GM12874 (cell line): ENCODE data around the gene EPHA2.

Experiments used
- TF ChIP-seq, protein P1 (sequence below): IDR thresholded peaks from 2 replicates; pipeline ENCODE4 v1.5.1; 2011; ENCODE audit warnings: low read depth, mild to moderate bottlenecking, control low read depth, low read length, moderate library complexity; ENCODE audit not compliant: insufficient read depth

EPHA2 gene

DNA sequence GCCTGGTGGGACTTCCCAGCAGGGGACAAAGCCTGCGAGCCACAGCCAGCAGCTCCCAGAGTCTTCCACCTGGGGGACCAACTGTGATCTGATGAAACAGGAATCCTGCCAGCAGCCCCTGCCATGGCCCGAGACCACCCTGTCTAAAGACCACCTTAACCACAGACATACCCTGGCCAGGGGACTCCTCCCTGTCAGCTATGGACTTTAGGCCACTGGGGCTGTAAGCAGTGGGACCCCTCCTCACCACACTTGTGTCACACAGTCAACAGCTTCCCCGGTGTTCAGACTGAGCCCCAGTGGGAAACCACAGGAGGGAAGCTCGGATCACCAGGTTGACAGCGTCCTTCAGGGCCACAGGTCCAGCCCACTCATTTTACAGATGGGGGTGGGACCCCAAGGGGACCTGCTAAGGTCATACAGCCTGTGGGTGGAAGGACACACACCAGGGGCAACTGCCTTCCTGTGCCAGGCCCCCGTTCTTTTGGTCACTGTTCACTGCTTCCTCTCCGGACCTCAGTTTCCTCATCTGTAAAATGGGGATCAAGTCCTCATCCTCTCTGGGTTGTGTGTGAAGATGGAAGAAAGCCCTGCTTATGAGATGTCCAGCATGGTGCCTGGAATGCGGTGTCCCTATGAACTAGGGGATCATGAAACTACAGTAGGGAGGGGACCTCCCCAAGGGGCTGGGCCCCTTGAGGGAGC is 11.4 kb downstream of the EPHA2 start:
- TF ChIP-seq, protein P1, sequence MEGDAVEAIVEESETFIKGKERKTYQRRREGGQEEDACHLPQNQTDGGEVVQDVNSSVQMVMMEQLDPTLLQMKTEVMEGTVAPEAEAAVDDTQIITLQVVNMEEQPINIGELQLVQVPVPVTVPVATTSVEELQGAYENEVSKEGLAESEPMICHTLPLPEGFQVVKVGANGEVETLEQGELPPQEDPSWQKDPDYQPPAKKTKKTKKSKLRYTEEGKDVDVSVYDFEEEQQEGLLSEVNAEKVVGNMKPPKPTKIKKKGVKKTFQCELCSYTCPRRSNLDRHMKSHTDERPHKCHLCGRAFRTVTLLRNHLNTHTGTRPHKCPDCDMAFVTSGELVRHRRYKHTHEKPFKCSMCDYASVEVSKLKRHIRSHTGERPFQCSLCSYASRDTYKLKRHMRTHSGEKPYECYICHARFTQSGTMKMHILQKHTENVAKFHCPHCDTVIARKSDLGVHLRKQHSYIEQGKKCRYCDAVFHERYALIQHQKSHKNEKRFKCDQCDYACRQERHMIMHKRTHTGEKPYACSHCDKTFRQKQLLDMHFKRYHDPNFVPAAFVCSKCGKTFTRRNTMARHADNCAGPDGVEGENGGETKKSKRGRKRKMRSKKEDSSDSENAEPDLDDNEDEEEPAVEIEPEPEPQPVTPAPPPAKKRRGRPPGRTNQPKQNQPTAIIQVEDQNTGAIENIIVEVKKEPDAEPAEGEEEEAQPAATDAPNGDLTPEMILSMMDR, result no peak

DNA sequence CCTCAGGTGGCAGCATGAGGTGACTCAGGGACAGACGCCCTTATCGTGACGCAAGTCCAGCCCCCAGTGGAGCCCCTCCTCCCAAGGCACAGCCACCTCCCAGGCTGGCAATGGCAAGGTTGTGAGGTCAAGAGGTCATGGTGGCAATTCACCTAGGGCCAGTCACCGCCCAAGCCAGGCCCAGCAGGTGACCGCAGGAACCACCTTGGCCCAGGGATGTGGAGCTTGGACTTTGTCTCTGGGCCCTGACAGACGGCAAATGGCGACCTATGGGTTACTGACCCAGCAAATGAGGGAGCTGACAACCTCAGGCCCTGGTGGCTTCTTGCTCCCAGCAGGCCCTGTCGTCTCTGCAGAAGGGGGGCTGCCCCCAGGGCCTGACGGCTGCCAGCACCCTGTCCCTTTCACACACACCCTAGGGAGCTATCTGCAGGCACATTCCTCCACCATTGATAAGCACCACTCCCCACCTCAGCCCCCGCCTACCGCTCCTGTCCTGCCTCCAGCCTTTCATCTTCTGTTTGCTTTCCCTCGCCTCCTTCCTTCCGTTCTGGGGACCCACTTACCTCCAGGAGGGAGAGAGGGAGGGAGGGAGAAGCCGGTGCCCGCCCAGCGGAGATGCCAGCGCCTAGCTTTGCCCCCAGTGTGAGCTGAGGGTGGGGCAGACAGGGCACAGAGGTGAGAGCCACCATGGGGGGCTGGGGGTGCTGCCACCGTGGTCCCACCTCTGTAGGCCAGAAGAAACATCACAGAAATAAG is 12.1 kb downstream of the EPHA2 start:
- TF ChIP-seq, protein P1, result no peak

DNA sequence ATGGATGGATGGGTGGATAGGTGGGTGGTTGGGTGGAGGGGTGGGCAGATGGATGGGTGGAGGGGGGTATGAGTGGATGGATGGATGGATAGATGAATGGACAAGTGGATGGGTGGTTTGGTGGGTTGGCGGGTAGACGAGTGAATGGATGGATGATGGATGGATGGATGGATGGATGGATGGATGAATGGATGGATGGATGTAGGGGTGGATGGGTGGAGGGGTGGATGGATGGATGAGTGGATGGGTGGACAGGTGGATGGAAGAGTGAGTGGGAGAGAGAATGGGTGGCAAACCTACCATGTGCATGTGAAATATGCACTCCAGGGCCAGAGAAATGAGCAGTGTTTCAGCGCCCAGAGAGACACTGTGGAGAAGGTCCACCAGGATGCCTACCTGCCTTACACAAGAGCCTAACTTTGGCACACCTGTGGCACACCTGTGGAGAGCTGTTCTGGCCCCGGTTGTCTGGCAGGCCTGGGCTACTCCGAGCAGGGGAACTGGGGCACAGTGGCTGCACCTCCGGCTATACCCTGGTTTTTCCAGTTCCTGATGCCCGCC is 12.8 kb downstream of the EPHA2 start:
- TF ChIP-seq, protein P1, result no peak

DNA sequence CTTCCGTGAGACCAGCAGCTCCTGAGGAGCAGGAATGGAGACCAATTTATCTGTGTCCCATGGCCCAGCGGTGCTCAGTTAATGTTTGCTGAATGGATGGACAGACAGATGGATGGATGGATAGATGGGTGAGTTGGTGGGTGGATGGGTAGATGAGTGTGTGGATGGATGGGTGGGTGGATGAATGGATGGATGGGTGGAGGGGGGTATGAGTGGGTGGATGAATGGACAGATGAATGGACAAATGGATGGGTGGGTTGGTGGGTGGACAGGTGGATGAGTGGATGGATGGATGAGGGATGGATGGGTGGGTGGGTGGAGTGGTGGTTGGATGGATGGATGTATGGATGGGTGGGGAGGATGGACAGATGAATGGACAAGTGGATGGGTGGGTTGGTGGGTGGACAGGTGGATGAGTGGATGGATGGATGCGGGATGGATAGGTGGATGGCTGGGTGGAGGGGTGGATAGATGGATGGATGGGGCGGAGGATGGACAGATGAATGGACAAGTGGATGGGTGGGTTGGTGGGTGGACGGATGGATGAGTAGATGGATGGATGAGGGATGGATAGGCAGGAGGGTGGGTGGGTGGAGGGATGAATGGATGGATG is 13.4 kb downstream of the EPHA2 start:
- TF ChIP-seq, protein P1, result no peak

DNA sequence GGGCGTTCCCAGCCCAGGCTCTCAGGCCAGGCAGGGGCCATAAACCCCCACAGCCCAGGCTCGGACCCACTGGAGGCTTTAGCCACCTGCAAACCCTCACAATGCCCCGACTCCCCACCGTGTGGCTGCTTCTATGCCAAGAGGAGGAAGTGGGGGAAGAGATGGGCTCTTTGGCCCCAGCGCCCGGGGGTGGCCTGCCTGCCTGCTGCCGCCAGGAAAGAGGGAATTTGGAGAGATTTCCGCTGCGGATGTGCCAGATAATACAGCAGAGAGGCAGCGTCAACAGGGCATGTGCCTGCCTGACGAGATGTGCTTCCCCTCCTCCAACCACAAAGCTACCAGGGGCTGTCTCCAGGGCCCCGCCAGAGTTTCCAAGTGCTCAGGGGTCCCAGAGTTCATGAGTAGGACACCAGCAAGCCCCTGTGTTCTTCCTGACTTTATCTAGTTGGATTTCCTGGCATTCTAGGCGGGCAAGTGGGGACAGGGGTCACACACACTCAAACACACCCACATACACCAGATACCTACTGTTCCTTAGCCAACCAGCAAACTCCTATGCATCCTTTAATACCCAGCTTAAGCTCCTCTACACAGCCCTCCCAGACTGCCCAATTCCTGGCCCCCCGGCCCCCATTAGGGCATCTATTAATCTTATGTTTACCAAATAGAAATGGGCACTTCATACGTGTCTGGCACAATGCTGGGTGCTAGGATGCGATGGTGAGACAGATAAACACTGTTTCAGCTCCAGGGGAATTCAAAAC is 14.1 kb downstream of the EPHA2 start:
- TF ChIP-seq, protein P1, result no peak

DNA sequence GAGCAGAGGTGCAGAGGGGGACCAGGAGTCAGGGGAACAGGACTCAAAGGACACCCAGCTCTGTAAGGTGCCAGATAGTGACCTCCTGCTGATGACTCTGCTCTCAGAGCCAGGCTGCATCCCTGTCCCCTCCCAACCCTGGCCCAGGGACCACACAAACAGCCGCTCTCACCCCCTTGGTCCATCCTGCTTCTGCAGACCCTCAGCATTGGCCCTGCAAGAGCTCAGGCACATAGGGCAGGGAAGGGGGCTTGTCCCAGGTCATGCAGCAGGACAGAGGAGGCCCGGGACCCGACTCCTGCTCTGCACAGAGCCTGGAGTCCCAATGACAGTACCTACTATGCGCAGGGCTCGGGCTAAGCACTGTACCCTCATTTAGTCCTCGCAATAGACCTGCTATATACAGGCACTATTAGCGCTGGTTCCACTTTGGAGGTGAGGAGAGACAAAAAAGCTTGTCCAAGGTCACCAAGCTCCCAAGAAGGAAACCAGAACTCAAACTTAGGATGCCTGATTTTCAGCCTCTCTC is 15.7 kb downstream of the EPHA2 start:
- TF ChIP-seq, protein P1, result no peak
